22Rv1 (cell line): ENCODE results near the gene GTSF1L.
A peak's percentile ranks its signal among the peaks of the same experiment; 100 is the strongest.

Experiments used
- H3K27ac ChIP-seq: fragments of 450-650 bp; 2 replicates; pipeline ENCODE4 v1.5.1; 2017
- CTCF ChIP-seq: fragments of 450-650 bp; IDR thresholded peaks from 2 replicates; pipeline ENCODE4 v1.5.1; 2017; ENCODE audit warnings: mild to moderate bottlenecking
- ZFX ChIP-seq: fragments of 450-650 bp; IDR thresholded peaks from 2 replicates; pipeline ENCODE4 v1.6.1; 2017; ENCODE audit warnings: antibody characterized with exemption, borderline replicate concordance

Gene GTSF1L

GRCh38 chr20:43731469-43731868 lies 4.7 kb upstream of the GTSF1L start:
- TF ChIP-seq CTCF, result no peak
- no peak for TF ChIP-seq ZFX
- no peak overlapping the region for H3K27ac ChIP-seq

GRCh38 chr20:43728686-43729255 lies 2.0 kb upstream of the GTSF1L start:
- TF ChIP-seq CTCF (no peak), ZFX (no peak)
- peak overlapping the region; percentile 45; the same call in 1 of the 2 replicates for H3K27ac ChIP-seq

- H3K27ac ChIP-seq, result peak overlapping the region; percentile 45
- TF ChIP-seq CTCF (no peak), ZFX (no peak)
These were observed 1.3 kb upstream of the GTSF1L start for GRCh38 chr20:43727980-43728590.

GRCh38 chr20:43726333-43726732 lies 469 bp downstream of the GTSF1L start:
- no peak overlapping the region for H3K27ac ChIP-seq
- TF ChIP-seq ZFX, result no peak

GRCh38 chr20:43725666-43726065 lies 1.1 kb downstream of the GTSF1L start:
- no peak overlapping the region for H3K27ac ChIP-seq
- TF ChIP-seq CTCF, result no peak
- TF ChIP-seq ZFX, result no peak

GRCh38 chr20:43724383-43724782 lies 2.4 kb downstream of the GTSF1L start:
- no peak for TF ChIP-seq CTCF
- TF ChIP-seq ZFX, result no peak
- no peak overlapping the region for H3K27ac ChIP-seq

GRCh38 chr20:43723735-43724134 lies 3.1 kb downstream of the GTSF1L start:
- TF ChIP-seq ZFX (no peak), CTCF (no peak)
- no peak overlapping the region for H3K27ac ChIP-seq
